Activated CD4-positive, alpha-beta T cell treated with anti-CD3 and anti-CD28 coated beads, Interleukin-2, amount 50 U/mL, for 4 hours (primary cell): ENCODE measurements around the gene MED12L.

Experiments used
- DNase-seq, 2 experiments: peaks; one replicate each; pipeline ENCODE4 v3.0.0-alpha.2; 2020

Gene MED12L

DNA sequence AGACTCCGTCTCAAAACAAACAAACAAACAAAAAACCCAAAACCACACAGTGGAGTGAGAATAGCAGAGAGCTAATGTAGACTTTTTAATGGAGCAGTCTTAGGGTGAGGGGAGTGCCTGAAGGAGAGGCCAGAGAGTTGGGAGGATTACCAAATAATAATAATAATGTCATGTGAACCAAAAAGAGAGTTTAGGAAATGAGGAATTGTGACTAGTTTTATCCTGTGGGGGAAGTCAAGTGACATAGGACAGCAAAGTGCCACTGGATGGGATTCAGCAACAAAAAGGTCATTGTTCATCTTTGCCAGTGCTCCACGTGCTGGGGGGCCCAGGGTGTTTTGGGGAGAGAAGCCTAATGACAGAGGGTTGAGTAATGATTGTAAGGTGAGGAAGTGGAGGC lies 218.3 kb downstream of the MED12L start:
- DNase-seq: no peak

DNA sequence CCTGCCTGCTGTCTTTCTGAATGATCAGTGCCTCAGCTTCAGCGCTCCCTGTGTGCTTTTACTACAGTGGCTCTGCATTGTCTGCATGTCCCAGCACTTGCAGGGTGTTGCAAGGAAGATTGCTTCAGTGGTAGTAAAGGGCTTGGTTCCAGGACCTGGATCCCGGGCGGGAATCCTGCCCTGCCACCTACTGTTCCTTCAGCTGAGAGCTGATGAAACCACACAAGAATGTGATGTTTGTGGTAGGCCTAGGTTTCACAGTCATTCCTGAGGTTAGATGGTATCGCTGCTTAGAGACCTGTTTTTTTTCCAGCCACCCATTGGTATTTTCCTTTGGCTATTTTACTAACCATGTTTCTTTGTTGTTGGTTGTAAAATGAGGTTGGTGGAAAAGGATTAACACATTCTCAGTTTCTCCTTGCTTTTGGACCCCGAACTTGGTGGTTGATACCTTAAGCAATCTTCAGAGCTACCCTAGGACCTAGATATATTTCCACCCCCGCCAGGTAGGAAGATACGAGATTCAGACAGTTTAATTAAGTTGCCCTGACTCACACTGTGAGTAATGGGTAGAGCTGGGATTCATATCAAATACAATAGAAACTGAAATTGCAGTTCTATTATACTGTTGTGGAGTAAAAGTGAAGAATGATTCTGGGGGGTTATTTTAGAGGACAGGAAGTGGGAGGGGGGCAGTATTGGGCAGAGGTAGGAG lies 219.8 kb downstream of the MED12L start:
- no peak for DNase-seq

DNA sequence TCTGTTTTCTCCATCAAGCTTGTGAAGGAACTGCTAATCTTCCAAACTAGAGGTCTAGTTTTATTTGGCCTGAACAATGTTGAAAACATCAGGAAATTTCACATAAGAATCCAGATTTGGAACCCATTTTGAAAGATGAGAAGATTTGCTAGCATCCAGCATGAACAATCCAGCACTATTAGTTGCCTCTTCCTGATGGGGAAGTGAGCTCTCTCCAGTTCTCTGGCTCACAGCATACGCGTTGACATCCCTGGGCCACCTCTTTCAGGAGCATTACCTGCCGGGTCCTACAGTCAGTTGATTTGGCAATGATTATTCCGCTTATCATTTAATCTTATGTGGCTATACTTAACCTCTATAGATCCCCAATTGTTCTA lies 220.3 kb downstream of the MED12L start:
- no peak for DNase-seq

DNA sequence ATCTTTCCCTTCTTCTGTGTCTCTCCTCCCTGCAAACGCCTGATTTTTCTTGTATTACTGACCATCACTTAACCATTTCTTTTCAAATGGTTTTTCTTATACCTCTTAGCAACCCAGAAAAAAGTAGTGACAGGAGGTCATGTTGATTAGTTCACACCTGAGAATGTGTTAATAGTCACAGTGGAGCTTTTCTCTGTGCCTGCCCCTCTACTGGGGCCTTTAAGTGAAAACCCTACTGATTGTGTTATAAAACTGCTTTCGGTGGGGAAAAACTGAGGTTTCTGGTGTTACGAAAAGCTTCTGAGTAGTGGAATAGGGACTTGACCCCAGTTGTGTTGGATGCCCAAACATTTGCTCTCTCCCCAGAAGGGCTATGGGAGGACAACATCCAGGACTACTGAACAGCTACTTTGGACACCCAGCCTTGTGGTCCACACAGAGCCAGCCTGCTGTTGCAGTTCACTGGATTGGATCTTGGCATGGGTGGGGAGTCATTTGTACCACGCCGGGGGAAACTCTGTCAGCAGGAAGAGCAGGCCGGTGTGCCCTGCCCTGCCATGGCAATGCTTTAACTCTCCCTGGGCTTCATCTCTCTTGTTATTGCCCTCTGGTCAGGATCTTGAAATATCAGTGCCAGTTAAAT lies 220.8 kb downstream of the MED12L start:
- DNase-seq: no peak

DNA sequence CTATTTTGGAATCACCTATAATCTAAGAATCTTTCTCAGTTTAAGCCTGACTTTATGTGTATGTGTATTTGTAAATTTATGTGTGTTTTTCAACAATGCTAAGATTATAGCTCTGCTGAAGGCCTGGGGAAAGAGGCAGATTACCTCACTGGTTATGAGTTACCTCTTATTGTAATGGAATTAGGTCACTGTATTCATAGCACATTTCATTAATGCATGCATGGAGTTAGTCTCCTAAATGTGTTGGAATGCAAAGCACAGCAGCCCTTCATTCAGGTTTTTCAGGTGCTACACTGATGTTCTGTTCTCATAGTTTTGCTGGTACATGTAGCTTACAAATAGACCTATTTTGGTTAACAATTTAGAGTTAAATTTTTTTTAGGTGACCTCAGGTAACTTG lies 221.7 kb downstream of the MED12L start:
- DNase-seq: no peak

DNA sequence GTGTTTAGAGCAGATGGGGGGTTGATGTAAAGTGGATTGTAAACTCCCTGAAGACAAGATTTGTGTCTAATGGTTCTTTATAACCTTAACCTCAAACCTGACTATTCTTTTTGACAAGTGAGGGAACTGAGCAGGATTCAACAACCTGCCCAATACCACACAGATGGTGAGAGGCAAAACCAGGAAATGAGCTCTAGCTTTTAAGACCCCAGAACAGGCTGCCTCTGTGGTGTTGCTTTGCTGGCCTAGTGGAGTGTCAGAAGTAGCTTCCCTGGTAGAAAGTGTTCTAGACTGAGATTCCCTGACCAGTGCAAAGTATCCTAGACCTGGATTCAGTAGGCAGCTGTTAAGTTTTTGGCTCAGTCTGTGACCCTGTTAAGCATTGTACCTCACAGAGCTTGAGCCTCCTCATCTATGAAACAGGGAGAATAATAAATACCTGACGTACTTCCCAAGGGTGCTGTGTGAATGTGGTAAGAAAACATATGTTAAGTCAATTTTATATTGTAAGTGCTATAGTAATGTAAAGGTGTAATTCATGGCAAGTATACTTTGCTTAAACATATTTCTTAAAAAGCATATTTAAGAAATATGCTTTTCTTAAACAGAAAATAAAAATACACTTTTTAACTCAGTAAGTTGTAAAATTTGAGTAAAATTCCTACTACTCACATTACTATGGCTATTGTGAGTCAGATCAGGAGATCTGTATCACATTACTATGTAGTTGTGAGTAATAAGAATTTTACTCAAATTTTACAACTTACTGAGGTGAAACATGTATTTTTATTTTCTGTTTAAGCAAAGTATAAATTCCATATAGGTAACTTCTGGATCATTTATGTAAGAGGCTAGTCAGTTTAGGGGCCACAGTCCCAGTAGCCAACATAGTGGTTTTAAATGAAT lies 222.4 kb downstream of the MED12L start:
- DNase-seq: no peak

DNA sequence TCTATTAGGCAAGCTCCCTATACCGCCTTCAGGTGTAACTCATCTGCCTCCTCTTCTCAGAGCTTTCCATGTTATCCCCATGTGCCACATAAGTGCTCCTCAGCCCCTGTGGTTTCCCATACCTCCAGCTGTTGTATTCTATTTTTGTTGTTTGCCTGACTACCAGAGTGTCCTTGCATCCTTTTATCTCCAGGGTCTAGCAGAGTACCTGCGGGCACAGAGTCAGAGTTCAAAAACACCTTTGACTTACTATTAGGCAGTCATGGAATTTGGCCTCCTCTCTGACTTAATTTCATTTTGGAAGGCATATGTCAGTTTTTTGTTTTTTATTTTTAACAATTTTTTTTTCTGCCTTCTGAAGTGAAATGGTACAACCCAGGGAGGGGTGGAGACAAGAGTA lies 224.1 kb downstream of the MED12L start:
- DNase-seq: no peak

DNA sequence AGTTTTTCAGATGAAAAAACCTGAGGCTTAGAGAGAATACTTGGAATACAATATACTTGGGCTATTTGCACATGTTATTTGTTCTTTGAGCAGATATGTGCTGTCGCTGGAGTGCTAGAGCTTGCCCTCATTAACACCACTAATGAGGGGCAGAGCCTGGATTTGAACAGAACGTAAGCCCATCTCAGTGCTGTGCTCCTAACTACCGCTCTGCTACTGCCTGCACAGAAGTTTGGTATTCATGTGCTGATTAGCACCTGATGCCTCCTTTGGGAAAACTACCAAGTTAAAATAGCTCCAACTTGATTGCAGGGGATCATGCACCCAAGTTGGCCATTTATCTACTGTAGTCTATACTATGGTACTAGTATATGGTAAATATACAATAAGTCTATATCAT lies 227.5 kb downstream of the MED12L start:
- DNase-seq: no peak

DNA sequence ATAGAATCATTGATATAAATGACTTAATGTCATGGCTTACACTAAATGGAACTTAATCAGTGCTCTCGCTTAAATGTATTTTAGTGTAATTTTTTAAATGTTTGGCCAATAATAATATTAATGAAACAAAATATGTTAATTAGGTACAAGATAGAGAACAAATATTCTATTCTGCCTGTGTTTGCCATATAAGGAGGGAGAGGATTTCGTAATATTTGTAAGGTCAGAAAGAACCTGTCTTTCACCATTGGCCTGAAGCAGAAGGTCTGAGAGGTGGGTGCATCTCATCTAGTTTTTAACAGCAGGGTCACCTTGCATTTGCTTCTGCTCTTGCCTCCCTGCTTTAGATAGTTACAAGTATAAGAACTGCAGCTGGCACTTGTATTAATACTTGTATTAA lies 228.7 kb downstream of the MED12L start:
- DNase-seq: no peak

DNA sequence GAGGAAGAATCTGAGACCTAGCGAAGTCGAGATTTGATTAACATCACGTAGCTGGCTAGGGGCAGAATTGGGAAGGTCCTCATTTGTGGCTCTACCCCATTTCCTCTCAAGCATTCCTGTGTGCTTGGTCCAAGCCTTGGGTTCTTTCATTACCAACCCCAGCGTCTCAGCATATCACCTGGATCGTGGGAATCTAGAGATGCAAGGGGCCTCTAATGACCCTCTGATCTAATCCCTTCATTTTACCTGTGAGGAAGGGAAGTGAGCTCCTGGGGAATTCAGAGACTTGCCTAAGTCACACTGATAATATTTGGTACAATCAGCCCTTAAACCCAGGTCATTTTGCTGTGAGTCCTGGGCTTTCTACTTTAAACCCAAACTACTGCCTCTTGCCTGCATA lies 229.1 kb downstream of the MED12L start:
- DNase-seq: no peak

DNA sequence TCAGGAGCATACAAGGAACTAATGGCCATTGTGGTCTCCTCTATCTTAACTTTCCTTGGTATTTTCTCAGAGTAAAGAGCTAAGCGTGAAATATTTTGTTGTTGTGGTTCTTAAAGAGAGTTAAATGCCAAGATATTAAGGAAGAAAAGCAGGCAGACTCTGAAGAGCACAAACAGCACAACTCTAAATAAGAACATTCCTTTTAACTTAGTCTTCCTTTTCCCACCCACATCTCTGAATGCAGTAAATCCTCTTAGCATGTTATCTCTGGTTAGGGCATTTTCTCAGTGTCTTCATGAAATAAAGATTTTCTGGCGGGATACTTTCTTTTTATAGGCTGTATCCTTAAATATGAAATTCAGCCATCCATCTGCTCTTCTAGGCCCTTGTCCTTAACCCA lies 229.7 kb downstream of the MED12L start:
- no peak for DNase-seq

DNA sequence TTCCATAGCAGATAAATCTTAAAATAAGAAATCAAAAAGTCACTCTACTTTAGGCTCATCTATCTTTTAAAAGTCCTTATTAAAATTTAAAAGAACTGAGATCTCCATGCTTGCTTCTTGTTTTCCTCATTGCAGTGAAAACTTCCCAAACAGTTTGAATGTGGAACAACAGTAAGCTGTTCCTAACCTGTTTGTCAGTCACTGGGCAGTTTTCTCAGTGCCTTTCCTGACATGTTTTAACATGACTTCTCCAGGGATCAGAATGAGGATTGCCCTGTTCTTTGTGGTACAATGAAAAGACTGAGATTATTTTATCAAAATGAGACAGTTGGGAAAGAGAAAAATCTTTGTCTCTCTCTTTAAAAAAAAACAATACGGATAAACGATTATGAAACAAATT lies 230.4 kb downstream of the MED12L start:
- DNase-seq: no peak

DNA sequence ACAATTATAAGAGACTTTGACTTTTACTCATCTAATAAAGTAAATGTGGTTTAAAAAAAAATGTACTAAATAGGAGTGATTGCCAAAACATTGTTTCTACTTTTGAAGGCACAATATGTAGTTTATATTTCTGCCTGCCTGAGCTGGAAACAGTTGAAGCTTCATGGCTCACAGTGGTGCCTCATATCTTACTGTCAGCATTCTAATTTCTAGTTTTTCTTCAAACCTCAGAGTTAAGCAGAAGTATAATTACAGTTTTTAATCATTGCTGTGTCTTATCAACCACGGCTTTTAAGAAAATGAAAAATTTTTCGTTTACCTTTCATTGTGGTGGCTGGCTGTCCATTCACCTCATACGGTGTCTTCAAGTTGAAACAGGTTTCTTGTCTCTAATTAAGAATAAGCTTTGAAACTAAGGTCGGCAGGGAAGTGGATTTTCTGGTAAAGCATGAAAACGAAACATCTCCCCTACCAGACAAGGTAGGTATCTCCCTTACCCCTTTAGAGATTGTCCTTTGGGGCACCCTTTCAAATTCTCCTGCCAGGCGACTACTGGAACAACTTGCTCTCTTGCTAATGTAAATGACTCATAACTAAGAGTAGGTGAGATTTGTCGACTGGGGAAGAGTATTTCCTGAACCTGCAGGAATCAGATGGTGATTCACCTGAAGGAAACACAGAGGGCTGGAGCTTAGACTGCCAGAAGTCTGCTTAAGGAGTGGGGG lies 231.0 kb downstream of the MED12L start, which contains the start of gene GPR87:
GPR87 (minus strand) TSS at position 554 of the 725 bp plus-strand sequence. CDS start 16,720 bp downstream, outside the sequence.
- DNase-seq: no peak

DNA sequence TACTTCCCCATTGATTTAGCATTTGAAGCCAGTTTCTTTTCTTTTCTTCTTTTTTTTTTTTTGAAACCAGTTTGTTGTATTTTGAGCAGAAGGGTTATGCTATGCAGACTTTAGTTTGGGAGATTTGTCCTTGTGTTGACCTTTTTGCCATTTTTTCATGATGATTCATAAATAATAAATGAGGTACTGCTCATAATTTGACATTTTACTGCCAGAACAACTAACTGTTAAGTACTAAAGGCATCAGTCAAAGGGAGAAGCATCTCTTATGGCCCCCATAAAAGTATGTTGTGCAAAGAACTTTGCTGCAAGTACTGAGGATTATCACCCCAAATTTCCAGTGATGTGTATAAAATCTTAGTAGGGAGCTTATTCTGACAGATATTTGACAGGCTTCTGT lies 232.8 kb downstream of the MED12L start:
- no peak for DNase-seq

DNA sequence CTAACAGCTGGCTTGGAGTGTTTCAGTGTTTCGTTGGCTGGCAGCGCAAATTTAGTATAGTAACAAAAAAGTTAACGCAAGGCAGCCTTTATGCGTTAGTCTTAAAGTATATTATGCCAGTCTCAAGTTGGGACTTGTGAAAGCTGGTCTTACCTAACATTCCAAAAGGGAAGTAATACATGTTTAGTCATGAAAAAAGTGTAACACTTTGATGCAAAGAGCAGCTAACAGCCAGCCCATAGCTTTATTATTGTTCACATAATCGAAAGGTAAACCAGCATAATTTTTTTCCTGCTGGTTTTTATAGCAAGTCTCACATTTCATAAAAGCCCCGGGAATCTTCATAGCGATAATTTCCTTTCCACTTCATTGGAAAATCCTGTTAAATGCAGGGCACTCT lies 233.5 kb downstream of the MED12L start:
- DNase-seq: no peak

DNA sequence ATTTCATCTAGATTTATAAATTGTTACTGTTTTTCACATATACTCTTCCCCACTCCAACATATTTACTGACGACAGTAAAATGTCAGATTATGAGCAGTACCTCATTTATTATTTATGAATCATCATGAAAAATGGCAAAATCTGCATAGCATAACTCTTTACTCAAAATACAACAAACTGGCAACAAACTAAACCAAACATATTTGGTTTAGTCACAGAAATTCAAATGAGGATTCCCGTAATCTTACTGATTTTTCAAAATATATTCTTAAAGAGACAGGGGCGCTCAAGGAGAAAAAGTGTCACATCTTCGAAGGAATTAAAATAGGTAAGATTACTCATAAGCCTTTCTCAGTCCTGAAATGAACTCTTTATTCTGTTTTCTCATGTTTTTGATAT lies 234.2 kb downstream of the MED12L start:
- DNase-seq: no peak

DNA sequence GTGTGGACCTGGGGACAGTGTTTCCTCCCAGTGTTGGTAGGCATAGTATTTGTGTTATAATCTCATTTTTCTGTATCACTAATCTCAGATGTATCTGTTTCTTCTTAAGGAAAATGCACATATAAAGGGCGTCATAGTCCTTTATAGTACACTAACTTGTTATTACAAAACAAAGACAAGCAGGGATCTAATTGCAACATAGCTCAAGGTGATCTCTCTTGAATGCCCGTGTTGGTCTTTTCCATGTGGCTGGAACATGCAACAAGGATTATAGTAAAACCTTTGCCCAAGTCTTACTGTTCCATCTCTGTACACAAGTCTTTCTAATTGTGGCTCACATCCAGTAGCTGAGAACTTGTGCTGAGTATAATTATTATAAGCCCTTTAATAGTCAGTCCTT lies 234.7 kb downstream of the MED12L start:
- no peak for DNase-seq

DNA sequence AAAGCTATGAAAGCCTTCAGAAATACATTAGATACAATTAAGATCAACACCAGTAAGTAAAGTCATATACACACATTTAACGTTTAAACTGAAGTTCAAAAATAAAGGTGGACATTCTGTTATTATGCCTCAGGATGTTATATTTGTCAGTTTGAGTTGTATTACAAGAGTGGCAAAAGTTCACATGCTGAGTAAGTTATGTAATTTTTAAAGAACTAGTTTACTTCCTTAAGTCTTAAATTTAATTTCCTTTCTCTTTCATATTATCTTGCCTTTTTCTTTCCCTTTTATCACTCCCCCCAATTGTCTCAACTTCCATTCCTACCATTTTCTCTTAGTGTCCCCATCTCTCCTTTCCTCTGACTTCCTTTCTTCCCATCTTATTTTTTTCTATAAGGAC lies 236.1 kb downstream of the MED12L start:
- DNase-seq: no peak

DNA sequence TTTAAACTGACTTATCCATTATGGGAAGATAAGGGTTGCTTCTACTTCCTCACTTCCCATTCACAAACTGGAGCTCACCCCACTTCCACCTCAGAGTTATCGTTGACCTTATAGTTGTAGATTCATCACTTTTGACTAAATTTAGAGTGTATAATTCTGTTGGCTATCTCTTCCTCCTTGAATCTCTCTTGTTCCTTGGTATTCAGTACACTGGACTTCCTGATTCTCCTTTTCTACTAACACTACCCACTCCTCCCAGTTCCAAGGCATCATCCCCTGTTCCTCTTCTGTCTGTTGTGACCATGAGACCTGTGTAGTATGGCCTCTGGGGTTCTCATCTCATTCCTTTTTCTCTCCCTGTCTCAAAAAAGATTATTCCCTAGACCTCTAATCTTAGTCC lies 237.0 kb downstream of the MED12L start:
- no peak for DNase-seq

DNA sequence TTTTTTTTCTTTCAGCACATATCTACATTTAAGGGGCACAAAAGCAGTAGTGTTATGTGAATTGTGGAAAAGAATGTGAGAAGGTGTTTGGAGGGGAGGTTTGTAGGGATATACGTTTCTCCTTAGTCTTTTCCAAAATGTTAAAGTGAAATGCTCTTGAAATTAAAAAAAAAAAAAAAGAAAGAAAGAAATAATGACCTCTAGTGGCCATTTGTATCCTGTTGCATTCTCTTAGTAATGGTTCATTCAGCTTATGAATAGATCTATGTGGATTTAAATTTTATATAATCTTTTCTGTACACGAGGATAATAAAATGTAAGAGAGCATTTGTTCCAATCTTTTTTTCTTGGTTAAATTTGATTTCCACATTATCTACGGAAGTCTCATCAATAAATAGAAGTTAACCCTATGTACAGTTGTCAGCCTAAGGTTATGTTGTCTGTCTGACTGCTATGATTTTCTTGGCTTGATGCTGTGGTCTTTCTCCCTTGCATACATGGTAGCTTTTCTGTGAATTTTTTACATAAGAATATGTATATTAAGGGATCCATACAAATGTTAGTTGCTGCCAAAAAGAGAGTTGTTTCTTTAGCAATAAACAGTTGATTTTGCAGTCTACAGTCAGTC lies 242.2 kb downstream of the MED12L start:
- DNase-seq: no peak

DNA sequence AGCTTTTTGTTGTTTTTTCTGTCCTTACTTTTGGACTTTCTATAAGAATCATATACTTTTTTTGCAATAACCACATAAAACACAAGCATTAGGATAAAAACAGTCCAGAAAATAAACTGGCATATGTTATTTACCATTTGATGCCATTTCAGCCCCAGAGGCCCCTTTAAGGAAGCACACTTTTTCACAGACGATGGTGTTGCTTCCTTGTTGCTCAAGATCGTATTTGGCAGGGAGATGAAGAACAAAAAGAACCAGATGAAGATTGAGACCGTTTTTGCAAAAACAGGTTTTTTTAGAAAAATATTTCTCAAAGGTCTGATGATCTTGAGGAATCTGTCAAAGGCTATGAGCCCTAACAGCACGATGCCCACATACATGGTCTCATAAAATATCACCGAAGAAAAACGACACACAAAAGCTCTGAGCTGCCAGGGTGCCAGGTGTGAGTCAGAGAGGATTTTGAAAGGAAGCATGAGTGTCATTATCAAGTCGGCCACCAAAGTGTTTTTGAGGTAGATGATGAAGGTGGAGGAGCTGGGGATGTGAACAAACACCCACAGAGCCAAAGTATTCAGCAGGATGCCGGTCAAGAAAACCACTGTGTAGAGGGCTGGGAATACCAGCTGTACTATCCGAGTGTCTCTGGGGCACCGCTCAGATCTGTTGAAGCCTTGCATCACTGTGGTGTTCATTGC lies 243.0 kb downstream of the MED12L start:
- no peak for DNase-seq

DNA sequence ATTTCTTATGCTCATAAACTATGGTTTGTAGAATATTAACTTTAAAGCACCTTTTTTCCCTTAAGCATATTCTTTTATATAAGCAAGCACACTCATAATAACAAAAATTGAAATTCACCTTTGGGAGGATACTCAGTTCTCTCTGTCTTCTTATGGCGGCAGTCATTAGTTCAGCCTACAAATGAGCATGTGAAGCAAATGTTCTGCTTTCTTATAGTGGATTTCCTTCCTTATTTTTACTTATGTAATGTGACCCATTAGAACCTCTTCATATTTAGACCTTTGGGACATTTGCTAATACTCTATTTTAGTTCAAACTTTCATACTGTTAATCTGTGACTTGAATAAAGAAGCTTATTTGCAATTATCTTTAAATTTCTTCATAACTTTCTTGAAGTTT lies 243.9 kb downstream of the MED12L start, which contains the start of gene P2RY13:
P2RY13 (minus strand) TSS at position 187 of the 400 bp plus-strand sequence; CDS start at position 166, 21 bp downstream.
- DNase-seq: no peak
